Esophagus muscularis mucosa (tissue), 4 donors: ENCODE results near the gene CNNM4. TPM values are rescaled to one million over a fixed set of nuclear protein-coding genes. Genes with fewer than 3 reads are reported as not detected.

Experiments used
- DNase-seq: peaks from one replicate; pipeline ENCODE4 v3.0.0-alpha.2; 2017; ENCODE audit errors: extremely low spot score
- H3K27ac ChIP-seq, 4 donors: fragments of 200-600 bp; sonication (generic); replicated peaks in 1 of 4; 1 replicate in 3 of 4; 2 replicates in 1 of 4; pipeline ENCODE4 v1.5.1; 2016 to 2019; ENCODE audit warnings: mild to moderate bottlenecking in 1 of 4
- H3K27me3 ChIP-seq, 4 donors: fragments of 200-600 bp; sonication (generic); one replicate each; pipeline versions ENCODE4 v1.5.1 to v1.6.0; 2016 to 2019
- H3K36me3 ChIP-seq, 4 donors: fragments of 200-600 bp; sonication (generic); one replicate each; pipeline ENCODE4 v1.5.1; 2016 to 2019
- H3K4me1 ChIP-seq, 4 donors: fragments of 200-600 bp; sonication (generic); one replicate each; pipeline ENCODE4 v1.5.1; 2016 to 2019
- H3K4me3 ChIP-seq, 4 donors: fragments of 200-600 bp; sonication (generic); 1 replicate in 2 of 4; 2 replicates in 2 of 4; pipeline ENCODE4 v1.5.1; 2016 to 2019; ENCODE audit warnings: mild to moderate bottlenecking in 4 of 4, moderate library complexity in 1 of 4
- H3K9me3 ChIP-seq, 4 donors: fragments of 200-600 bp; sonication (generic); 1 replicate in 3 of 4; 2 replicates in 1 of 4; pipeline ENCODE4 v1.5.1; 2016 to 2019
- EP300 ChIP-seq: sonication (generic); formaldehyde crosslinking; IDR thresholded peaks from one replicate; pipeline ENCODE4 v1.6.1; 2017; ENCODE audit warnings: antibody characterized with exemption
- POLR2A ChIP-seq: fragments of 450-650 bp; IDR thresholded peaks from one replicate; pipeline ENCODE4 v1.6.1; 2017; ENCODE audit warnings: antibody characterized with exemption, moderate library complexity, mild to moderate bottlenecking, low read depth
- POLR2AphosphoS5 ChIP-seq, 2 donors: sonication (generic); formaldehyde crosslinking; IDR thresholded peaks; one replicate each; pipeline ENCODE4 v1.6.1; 2017; ENCODE audit warnings: antibody characterized with exemption in 2 of 2
- WGBS: methylation state at CpG from one replicate; pipeline ENCODE4 v1.1.5; 2018; 5-methylcytosine and 5-hydroxymethylcytosine counted together
- intact Hi-C: fragments of 100-400 bp; cut with DNase I; formaldehyde crosslinking; loops from one replicate; pipeline ENCODE4 v1.15.1; 2023
- total RNA-seq, 4 donors: library from RNA; depleted of rRNA; stranded (reverse); fragments of >200 nt; gene quantifications; one replicate each; pipeline versions ENCODE4 v1.1.0 to v1.2.1, GENCODE V29; 2016
- TF ChIP-seq, protein P1 (sequence below), 3 experiments: fragments of 200-600 bp in 2 of 3; fragments of 450-650 bp in 1 of 3; sonication (generic) in 2 of 3; IDR thresholded peaks; one replicate each; pipeline ENCODE4 v1.5.1; 2017 to 2019; ENCODE audit warnings: antibody characterized with exemption in 3 of 3, mild to moderate bottlenecking in 2 of 3, moderate library complexity in 1 of 3

CNNM4 gene
- total RNA-seq, 4 donors from 2014 or later = 3.3 to 7.5 (median 5.3) TPM

DNA sequence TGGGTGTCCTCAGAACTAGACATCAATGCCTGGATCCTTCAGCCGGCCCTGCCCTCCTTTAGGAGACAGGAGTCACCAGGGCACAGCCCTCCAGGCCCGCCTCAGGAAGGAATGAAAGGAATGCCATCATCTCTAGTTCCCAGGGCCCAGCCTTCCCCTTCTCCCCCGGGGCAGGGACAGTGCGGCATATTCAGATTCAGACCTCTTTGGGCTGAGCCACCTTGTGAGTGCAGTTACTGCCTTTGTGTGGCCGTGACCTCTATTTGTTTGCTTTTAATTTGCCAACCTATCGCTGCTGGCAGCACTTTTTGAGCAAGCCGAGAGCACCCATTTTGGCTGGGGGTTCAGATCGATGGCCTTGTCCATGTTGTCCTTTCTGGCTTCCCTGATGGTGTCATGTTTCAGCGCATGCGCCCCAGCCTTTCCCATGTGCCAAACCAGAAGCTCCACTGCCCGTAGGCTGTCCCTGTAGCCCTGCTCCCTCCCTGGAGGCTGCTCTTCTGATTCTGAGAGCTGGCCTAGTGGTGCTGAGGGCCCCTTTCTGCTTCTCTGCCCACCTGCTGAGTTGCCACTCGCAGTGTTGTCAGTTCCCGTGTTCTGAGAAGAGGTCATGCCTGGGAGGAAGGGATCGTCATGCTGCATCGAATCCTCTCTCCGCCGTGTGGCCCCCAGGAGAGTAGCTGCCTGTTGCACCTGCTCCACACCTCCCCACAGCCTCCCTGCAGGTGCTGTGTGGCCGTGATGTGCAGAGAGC, 72.2 kb downstream of the CNNM4 start:
- peak overlapping the region; percentile 37 to 58 (median 54) for H3K27ac ChIP-seq
- H3K9me3 ChIP-seq = no peaks in the 10 kb centered on the region
- no peak overlapping the region for H3K4me3 ChIP-seq
- WGBS = 63% methylated on average over 15 of the region's 18 CpGs
- no peaks in the 10 kb centered on the region for H3K27me3 ChIP-seq
- TF ChIP-seq POLR2AphosphoS5 (IDR thresholded peaks at IDR 0.05) (peak in 1 of 2 donors; percentile 35), EP300 (no peak)
- peaks cover 17 to 27% (median 26%) of the 10 kb centered on the region in 4 donors for H3K4me1 ChIP-seq
- intact Hi-C loops = no loop called here
- peaks cover 32 to 85% (median 67%) of the 10 kb centered on the region in 4 donors for H3K36me3 ChIP-seq
- no peak for DNase-seq

DNA sequence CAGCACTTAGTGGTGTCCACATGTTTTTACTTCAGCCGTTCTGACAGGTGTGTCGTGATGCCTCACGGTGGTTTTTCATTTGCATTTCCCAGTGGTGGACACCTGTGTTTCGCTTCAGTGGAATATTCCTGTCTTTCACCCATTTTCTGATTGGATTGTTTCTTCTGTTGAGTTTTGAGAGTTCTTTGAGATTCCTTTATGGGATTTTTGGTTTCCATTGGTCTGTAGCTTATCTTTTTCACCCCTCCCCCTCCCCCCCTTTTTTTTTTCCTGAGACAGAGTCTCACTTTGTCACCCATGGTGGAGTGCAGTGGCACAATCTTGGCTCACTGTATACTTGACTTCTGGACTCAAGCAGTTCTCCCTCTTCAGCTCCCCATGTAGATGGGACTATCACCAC, 75.1 kb downstream of the CNNM4 start:
- H3K4me1 ChIP-seq = peaks cover 17 to 38% (median 35%) of the 10 kb centered on the region in 4 donors
- peaks cover 4 to 84% (median 61%) of the 10 kb centered on the region in 4 donors for H3K36me3 ChIP-seq
- H3K27ac ChIP-seq = no peak overlapping the region
- no peak for DNase-seq
- WGBS = 88% methylated on average over 4 of the region's 4 CpGs
- no peak for TF ChIP-seq POLR2A
- TF ChIP-seq, protein P1, sequence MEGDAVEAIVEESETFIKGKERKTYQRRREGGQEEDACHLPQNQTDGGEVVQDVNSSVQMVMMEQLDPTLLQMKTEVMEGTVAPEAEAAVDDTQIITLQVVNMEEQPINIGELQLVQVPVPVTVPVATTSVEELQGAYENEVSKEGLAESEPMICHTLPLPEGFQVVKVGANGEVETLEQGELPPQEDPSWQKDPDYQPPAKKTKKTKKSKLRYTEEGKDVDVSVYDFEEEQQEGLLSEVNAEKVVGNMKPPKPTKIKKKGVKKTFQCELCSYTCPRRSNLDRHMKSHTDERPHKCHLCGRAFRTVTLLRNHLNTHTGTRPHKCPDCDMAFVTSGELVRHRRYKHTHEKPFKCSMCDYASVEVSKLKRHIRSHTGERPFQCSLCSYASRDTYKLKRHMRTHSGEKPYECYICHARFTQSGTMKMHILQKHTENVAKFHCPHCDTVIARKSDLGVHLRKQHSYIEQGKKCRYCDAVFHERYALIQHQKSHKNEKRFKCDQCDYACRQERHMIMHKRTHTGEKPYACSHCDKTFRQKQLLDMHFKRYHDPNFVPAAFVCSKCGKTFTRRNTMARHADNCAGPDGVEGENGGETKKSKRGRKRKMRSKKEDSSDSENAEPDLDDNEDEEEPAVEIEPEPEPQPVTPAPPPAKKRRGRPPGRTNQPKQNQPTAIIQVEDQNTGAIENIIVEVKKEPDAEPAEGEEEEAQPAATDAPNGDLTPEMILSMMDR (IDR thresholded peaks at IDR 0.05) = no peak
- no peak for TF ChIP-seq EP300
- TF ChIP-seq POLR2AphosphoS5 (IDR thresholded peaks at IDR 0.05) = no peak
- H3K4me3 ChIP-seq = no peak overlapping the region
- intact Hi-C loops = no loop called here
- no peaks in the 10 kb centered on the region for H3K9me3 ChIP-seq
- H3K27me3 ChIP-seq = no peaks in the 10 kb centered on the region

GRCh38 chr2:96837575-96837974, 76.9 kb downstream of the CNNM4 start:
- Histone ChIP-seq H3K27ac (no peak overlapping the region), H3K27me3 (no peaks in the 10 kb centered on the region), H3K4me1 (peaks cover 20 to 30% (median 26%) of the 10 kb centered on the region in 4 donors), H3K4me3 (no peak overlapping the region), H3K9me3 (no peaks in the 10 kb centered on the region), H3K36me3 (peaks cover 4 to 70% (median 46%) of the 10 kb centered on the region in 4 donors)
- whole genome bisulfite sequencing = 90% methylated on average over 5 of the region's 9 CpGs
- TF ChIP-seq, protein P1 (IDR thresholded peaks at IDR 0.05) = no peak
- TF ChIP-seq POLR2AphosphoS5 (IDR thresholded peaks at IDR 0.05) (no peak), EP300 (no peak), POLR2A (no peak)
- no peak for DNase-seq
- intact Hi-C loops = no loop called here

- no peaks in the 10 kb centered on the region for H3K9me3 ChIP-seq
- no peak for DNase-seq
- H3K4me1 ChIP-seq = peaks cover 14 to 24% (median 18%) of the 10 kb centered on the region in 4 donors
- intact Hi-C loops = no loop called here
- no peak overlapping the region for H3K27ac ChIP-seq
- TF ChIP-seq, protein P1 (IDR thresholded peaks at IDR 0.05) = no peak
- no peak for TF ChIP-seq POLR2AphosphoS5 (IDR thresholded peaks at IDR 0.05)
- TF ChIP-seq EP300 = no peak
- no peak for TF ChIP-seq POLR2A
- no peak overlapping the region for H3K4me3 ChIP-seq
- H3K27me3 ChIP-seq = no peaks in the 10 kb centered on the region
- 88% methylated on average over 15 of the region's 23 CpGs for WGBS
- H3K36me3 ChIP-seq = peaks cover 4 to 61% (median 37%) of the 10 kb centered on the region in 4 donors
These were observed 77.9 kb downstream of the CNNM4 start for GRCh38 chr2:96838345-96839292.
